Measurements from ENCODE around the gene SPATS2L. TPM values are rescaled to one million over a fixed set of nuclear protein-coding genes. Genes with fewer than 3 reads are reported as not detected.

The SPATS2L gene
- total and polyA plus RNA-seq, 2 experiments from 2014 or later, result 118 to 154 TPM

GRCh38 chr2:200298816-200299215 lies 7.7 kb upstream of the SPATS2L start:
- no peaks in the 10 kb centered on the region; the same call in 2 of the 3 replicates for H3K36me3 Mint-ChIP-seq (ENCODE audit: low read depth)
- Histone ChIP-seq H3K4me2 (no peak overlapping the region), H3K9me2 (ENCODE audit: insufficient read depth) (no peaks in the 10 kb centered on the region), H4K20me1 (replicated peaks; ENCODE audit: insufficient read depth) (no peaks in the 10 kb centered on the region), H3K79me2 (replicated peaks; ENCODE audit: insufficient read depth) (no peaks in the 10 kb centered on the region), H3K27me3 (ENCODE audit: insufficient read depth) (no peaks in the 10 kb centered on the region), H3F3A (replicated peaks; ENCODE audit: low read depth) (no peaks in the 10 kb centered on the region), H3K4me3 (no peak overlapping the region), H3K27ac (ENCODE audit: low read depth) (no peak overlapping the region), H2AFZ (0 out of 2 replicates have a peak overlapping the region, but pooled peaks have one; percentile 6), H3K4me1 (ENCODE audit: insufficient read depth) (no peaks in the 10 kb centered on the region), H3K36me3 (ENCODE audit: insufficient read depth) (no peaks in the 10 kb centered on the region)
- ATAC-seq, result no peak
- DNase-seq (ENCODE audit: low spot score), result no peak
- no peak overlapping the region for H3K4me3 Mint-ChIP-seq
- H3K4me1 Mint-ChIP-seq, result peaks cover 8% of the 10 kb centered on the region
- TF ChIP-seq REST (IDR thresholded peaks at IDR 0.05; ENCODE audit: unreplicated experiment), result no peak
- no peak for TF ChIP-seq ETS1 (IDR thresholded peaks at IDR 0.05)
- TF ChIP-seq EZH2 (IDR thresholded peaks at IDR 0.05; ENCODE audit: low read depth, unreplicated experiment), result no peak
- no peak for TF ChIP-seq JUNB (IDR thresholded peaks at IDR 0.05; ENCODE audit: unreplicated experiment)
- TF ChIP-seq NANOG (IDR thresholded peaks at IDR 0.05; ENCODE audit: borderline replicate concordance), result no peak
- TF ChIP-seq ZNF462 (CRISPR knock-in tag; IDR thresholded peaks at IDR 0.05), result no peak
- no peak for TF ChIP-seq ZNF331 (CRISPR knock-in tag; IDR thresholded peaks at IDR 0.05; ENCODE audit: low read depth)
- no peak for TF ChIP-seq CTCF (conservative IDR thresholded peaks at IDR 0.05; ENCODE audit: low read depth in 2 of 2)
- TF ChIP-seq CREB1 (CRISPR knock-in tag; IDR thresholded peaks at IDR 0.05; ENCODE audit: low read depth), result no peak
- TF ChIP-seq EZH2phosphoT487 (IDR thresholded peaks at IDR 0.05; ENCODE audit: unreplicated experiment), result no peak
- no peak for TF ChIP-seq POLR2AphosphoS5 (IDR thresholded peaks at IDR 0.05; ENCODE audit: low read depth)
- TF ChIP-seq STAT1 (IDR thresholded peaks at IDR 0.05; ENCODE audit: unreplicated experiment), result no peak
- no peak for TF ChIP-seq ZNF114 (CRISPR knock-in tag; IDR thresholded peaks at IDR 0.05)
- no peak overlapping the region for H3K27ac Mint-ChIP-seq
- no peaks in the 10 kb centered on the region for H3K9me3 Mint-ChIP-seq
- H3K27me3 Mint-ChIP-seq (ENCODE audit: insufficient read depth, low read depth, poor library complexity), result peaks cover 1% of the 10 kb centered on the region

Measured in GM23338 (cell line).